ENCODE data around the gene CD79A.
"Not testable (repeated sequence)": the region's sequence is repeated elsewhere in the genome, so short reads cannot be mapped to it uniquely, and the experiment has no call there.

The CD79A gene

DNA sequence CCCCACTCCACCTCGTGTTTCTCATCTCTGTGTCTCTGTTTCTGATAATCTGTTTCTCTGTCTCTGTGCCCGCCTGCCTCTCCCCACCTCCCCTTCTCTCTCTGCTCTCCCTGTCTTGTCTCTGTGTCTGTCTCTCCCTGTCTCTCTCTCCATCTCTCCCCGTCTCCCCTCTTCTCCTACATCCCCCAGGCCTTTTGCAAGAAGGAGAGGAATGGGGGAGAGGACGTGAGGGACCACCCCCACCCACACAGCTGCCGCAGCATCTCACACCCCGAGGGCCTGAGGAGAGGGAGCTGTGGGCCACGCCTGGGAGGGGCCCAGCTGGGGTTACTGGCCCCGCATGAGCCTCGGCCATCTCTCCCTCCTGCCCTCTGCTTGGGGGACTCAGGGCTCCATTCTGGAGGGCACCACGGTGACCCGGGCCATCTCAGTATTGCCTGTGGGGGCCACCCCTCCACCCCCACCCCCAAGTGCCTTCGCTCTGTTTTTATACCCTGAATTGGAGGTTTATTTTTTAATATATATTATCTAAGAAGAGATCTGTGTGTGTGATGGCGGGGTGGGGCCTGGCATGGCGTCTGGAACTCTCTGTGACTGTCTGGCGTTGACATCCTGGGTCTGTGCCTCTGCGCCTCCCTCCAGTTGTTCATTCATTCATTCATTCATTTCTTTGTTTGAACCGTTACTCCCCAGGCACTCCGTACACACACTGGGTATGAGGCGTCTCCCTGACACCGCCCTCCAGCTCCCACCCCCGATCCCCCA, 30.0 kb downstream of the CD79A start:
- no peak for DNase-seq

DNA sequence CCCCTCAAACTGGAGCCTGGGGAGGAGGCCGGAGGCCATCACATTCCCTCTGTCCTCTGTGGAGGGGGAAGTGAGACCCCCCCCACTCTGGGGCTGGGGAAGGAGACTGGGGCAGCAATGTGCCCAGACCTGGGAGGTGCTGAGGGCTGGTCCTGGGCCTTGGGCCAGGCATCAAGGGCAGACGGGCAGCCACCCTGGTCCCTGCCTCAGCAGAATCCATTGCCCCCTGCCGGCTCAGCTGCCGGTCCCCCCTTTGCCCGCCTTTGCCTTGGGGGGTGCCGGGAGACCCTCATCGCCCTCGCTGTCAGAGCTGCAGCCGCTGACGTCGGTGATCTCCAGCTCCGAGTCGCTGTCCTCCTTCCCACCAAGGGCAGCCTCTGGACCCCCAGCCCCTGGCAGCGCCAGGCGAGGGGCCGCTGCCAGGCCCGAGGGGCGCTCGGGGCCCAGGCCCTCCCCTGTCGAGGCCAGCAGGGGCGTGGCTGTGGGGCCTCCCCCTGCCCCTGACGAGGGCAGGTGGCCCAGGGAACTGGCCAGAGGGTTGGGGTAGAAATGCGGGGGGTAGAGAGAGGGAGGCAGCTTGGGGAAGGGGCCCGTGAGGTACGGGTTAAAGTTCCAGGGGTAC, 31.0 kb downstream of the CD79A start:
- DNase-seq = no peak

GRCh38 chr19:41908724-41909464, 31.8 kb downstream of the CD79A start:
- DNase-seq = no peak

DNA sequence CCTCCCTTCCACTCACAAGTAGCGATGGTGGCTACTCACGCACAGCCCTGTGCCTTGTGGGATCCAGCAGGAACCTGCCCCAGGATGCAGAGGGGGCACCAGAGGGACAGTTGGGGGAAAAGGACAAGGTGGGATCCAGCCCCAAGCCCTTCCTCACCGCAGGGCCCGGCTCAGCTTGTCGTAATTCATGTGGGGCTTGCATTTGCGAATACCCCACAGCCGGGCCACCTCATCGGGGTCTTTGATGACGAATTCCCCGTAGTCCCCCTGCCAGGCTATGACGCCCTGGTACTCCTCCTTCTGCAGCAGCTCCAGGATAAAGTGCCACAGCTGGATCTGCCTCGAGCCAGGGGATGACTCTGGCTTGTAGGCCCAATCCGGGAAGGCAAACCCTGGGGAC, 32.6 kb downstream of the CD79A start:
- no peak for DNase-seq

DNA sequence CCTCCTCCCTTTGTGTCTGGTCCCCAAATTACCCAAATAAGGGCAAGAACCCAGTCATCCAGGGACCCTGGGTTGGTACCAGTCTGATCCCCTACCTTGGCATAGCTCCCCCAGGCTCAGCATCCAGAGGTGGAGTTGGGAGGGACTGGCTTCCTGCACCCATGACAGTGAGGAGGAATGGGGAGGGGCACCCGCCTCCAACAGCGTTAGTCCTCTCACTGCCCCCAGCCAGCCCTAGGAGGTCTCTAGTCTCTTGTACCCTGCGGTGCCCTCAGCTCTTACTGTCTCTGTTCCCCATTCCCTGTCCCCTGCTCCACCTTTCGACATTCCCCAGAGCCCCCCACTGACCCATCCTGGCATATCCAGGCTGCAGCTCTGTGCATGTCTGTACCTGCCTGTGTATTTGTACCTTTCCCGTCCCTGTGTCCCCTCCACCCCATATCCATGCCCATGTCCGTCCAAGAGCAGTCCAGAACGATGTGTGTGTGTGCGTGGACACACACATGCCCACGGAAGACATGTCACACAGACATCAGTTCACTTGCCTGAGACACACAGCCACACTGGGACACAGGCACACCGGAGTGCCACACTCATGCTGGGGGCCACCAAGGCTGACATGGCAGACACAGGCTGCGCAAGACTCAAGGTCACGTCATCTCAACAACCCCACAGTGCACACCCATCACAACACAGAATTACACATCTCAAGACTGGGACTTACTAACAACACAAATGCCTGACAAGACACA, 33.3 kb downstream of the CD79A start:
- DNase-seq = no peak

GRCh38 chr19:41910992-41911888, 34.2 kb downstream of the CD79A start:
- DNase-seq = no peak

- no peak for DNase-seq
These were observed 35.0 kb downstream of the CD79A start for GRCh38 chr19:41911889-41912731.

GRCh38 chr19:41912899-41913537, 35.9 kb downstream of the CD79A start:
- DNase-seq = no peak

DNA sequence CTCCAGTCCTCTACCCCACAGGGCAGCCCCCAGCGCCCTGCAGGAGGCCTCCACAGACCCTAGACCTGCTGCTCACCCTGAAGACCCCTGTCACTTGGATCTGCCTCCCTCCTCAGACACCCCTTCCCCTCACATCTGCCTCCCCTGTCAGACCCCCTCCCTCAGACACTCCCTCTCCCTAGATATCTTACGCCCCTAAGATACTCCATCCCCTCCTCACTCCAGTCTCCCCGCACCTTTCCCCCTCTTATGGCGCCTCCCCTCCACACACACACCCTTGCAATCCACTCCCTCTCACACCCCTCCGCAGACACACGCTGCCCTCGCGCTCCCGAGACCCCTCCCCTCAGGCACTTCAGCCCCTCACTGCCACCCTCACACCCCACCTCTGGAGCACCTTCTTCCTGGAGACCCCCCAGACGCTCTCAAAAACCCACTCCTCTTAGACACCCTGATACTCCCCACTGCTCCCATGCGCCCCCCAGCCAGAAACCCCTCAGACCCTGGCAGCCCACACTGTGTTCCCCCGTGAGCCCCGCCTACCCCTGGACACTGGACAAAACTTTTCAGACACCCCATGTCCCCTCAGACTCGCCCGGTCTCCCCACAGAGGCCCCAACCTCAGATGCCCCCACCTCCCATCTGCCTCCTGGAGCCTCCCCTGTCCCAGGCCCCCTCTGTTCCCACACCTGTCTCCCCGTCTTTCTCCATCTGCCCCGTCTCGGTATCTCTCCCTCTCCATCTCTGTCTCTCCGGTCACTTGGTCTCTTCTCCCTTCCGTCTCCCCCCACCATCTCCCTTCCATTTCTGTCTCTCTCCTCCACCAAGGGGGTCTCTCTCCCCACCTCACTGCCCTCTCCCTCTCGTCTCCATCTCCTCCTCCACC, 36.7 kb downstream of the CD79A start:
- no peak for DNase-seq

DNA sequence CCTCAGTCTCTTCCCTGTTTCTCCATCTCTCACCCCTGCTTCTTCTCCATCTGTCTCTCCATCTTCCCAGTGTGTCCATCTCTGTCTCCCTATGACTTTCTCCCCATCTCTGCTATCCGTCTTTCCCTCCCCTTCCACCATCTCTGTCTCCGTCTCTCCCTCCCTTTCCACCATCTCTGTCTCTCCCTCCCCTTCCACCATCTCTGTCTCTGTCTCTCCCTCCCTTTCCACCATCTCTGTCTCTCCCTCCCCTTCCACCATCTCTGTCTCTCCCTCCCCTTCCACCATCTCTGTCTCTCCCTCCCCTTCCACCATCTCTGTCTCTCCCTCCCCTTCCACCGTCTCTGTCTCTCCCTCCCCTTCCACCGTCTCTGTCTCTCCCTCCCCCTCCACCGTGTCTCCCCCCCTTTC, 37.4 kb downstream of the CD79A start:
- not testable (repeated sequence) for DNase-seq

- DNase-seq = no peak
These were observed 38.1 kb downstream of the CD79A start for GRCh38 chr19:41915021-41915775.

DNA sequence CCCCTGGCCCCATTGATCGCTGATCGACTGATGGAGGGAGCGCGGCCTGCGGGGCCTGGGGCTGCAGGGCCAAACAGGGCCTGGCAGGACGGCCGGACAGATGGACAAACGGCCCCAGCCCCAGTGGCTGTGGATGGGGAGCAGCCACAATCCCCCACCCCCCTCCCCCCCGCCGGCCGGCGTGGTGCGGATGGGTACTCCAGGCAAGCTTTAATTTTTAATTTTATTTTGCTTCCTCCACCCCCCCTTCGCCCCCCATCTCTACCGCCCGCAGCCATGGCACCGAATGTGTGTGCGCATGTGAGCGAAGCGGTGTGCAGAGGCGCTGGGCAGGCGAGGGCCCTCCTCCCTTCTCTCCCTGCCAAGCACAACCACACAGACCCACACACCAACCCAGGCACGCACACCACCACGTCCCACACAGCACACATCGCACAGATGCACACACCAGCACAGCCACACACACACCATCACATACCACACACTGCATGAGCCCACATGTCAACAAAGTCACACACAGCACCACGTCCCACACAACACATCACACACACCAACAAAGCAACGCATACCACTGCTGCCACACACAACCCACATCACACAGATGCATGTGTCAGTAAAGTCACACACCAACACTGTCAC, 38.8 kb downstream of the CD79A start:
- no peak for DNase-seq

DNA sequence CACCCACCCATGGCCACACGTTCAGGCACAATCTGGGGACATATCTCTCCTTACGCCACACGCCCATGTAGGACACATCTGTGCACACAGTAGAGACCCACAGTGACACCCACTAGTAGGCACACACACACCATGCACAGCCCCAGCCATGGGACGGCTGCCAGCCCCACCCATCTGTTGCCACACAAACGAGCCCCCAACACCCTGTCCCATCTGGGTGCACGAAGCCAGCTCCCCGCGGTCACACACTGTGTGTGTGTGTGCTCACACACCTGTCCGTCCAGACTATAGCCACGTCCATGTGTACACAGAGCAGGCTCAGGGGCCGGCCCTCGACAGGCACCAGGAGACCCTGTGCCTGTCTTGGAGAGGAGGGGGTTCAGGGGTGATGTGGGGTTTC, 40.6 kb downstream of the CD79A start:
- DNase-seq = no peak

DNA sequence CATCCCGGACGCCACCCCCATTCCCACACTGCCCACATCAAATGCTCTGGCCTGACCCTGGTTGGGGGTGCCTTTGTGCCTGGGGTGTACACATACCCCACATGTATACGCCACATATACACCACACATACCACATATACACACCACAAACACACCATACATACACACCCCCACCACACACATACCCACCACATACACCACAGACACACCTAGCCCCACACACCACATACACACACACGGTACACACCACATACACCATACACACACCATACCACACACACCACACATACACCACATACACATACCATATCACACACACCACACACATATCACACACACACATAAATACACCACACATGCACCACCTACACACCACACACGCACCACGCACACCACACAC, 41.0 kb downstream of the CD79A start:
- DNase-seq = no peak

- DNase-seq = no peak
These were observed 41.7 kb downstream of the CD79A start for GRCh38 chr19:41918653-41919244.

GRCh38 chr19:41919948-41920712, 43.1 kb downstream of the CD79A start:
- no peak for DNase-seq
